Vagina (tissue), 2 donors: ENCODE data around the gene COQ8A.

Experiments used
- POLR2A ChIP-seq, 2 donors: fragments of 450-650 bp; IDR thresholded peaks; one replicate each; pipeline ENCODE4 v1.6.1; 2017; ENCODE audit warnings: antibody characterized with exemption in 2 of 2, mild to moderate bottlenecking in 2 of 2, moderate library complexity in 2 of 2
- POLR2AphosphoS5 ChIP-seq, 2 donors: sonication (generic); formaldehyde crosslinking; IDR thresholded peaks; one replicate each; pipeline ENCODE4 v1.9.0; 2017; ENCODE audit warnings: antibody characterized with exemption in 2 of 2, mild to moderate bottlenecking in 2 of 2, low read depth in 1 of 2; ENCODE audit not compliant: insufficient read depth in 1 of 2
- TF ChIP-seq, protein P1 (sequence below), 3 experiments: fragments of 450-650 bp in 2 of 3; fragments of 200-600 bp in 1 of 3; sonication (generic) in 1 of 3; IDR thresholded peaks; one replicate each; pipeline ENCODE4 v1.5.1; 2017 to 2019; ENCODE audit warnings: antibody characterized with exemption in 3 of 3, mild to moderate bottlenecking in 2 of 3, moderate library complexity in 2 of 3

- TF ChIP-seq, protein P1, sequence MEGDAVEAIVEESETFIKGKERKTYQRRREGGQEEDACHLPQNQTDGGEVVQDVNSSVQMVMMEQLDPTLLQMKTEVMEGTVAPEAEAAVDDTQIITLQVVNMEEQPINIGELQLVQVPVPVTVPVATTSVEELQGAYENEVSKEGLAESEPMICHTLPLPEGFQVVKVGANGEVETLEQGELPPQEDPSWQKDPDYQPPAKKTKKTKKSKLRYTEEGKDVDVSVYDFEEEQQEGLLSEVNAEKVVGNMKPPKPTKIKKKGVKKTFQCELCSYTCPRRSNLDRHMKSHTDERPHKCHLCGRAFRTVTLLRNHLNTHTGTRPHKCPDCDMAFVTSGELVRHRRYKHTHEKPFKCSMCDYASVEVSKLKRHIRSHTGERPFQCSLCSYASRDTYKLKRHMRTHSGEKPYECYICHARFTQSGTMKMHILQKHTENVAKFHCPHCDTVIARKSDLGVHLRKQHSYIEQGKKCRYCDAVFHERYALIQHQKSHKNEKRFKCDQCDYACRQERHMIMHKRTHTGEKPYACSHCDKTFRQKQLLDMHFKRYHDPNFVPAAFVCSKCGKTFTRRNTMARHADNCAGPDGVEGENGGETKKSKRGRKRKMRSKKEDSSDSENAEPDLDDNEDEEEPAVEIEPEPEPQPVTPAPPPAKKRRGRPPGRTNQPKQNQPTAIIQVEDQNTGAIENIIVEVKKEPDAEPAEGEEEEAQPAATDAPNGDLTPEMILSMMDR (IDR thresholded peaks at IDR 0.05), result no peak
- TF ChIP-seq POLR2A (IDR thresholded peaks at IDR 0.05) (no peak), POLR2AphosphoS5 (IDR thresholded peaks at IDR 0.05; ENCODE audit: insufficient read depth in 1 of 2, low read depth in 1 of 2) (no peak)
Observed at GRCh38 chr1:226901421-226901820, 38.7 kb upstream of the COQ8A start.
